GM19452 (cell line): ENCODE data around the gene TMEM233.

ENCODE experiments used
- ATAC-seq: cut with Tn5 transposase; IDR thresholded peaks from one replicate; pipeline ENCODE4 v1.9.1; 2021; ENCODE audit not compliant: unreplicated experiment

TMEM233 gene

DNA sequence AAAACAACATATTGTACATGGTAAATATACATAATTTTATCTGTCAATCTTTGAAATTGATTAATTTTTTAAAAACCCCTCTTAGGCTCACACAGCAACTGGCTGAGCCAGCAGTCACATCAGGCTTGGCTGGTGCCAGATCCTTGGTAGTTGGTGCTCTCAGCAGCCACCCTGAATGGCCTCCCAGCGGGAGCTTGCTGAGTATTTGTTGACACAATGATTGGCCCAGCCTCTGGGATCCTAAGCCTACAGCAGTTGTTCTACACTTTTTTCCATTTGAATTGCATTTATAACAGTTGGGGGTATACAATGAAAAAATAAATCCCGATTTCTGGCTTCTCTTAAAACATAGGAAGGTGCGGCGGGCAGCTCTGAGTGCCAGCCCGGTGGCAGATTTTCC, 85.5 kb downstream of the TMEM233 start:
- ATAC-seq: no peak

DNA sequence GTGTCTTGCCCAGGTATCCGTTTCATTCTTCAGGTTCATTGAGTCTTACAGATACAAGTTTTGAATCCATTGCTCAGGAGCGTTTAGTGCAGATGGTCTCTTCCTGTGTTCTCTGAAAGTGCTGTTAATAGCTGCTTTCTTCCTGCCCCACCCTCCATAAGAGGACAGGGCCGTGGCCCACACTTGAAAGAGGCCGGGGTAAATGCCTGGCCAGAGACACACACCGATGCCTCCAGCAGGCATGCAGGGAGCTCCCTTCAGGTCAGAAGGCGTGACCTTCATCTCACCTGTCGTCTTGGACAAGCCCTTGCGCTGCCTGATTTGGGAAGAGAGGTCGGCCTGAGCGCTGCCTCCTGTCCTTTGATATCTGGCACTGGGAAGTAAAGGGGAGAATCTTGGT, 85.9 kb downstream of the TMEM233 start:
- ATAC-seq: no peak

DNA sequence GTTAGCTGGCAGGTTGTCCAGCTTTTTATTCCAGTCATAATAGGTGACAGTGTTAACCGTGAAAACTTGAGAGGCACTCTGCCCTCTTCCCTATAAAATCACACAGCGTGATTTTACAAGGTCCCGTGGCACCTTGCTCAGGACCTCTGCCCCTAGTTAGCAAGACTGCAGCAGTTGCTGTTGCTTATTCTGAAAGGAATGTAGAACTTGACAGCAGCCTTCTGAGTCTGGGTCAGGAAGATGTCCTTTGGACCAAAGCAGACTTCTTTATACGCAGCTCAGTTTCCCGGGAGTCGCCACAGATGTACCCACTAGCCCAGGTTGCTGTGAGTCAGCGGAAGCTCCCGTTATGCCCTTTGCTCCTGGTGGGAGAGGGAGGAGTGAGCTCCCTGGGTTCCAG, 87.5 kb downstream of the TMEM233 start:
- ATAC-seq: no peak

DNA sequence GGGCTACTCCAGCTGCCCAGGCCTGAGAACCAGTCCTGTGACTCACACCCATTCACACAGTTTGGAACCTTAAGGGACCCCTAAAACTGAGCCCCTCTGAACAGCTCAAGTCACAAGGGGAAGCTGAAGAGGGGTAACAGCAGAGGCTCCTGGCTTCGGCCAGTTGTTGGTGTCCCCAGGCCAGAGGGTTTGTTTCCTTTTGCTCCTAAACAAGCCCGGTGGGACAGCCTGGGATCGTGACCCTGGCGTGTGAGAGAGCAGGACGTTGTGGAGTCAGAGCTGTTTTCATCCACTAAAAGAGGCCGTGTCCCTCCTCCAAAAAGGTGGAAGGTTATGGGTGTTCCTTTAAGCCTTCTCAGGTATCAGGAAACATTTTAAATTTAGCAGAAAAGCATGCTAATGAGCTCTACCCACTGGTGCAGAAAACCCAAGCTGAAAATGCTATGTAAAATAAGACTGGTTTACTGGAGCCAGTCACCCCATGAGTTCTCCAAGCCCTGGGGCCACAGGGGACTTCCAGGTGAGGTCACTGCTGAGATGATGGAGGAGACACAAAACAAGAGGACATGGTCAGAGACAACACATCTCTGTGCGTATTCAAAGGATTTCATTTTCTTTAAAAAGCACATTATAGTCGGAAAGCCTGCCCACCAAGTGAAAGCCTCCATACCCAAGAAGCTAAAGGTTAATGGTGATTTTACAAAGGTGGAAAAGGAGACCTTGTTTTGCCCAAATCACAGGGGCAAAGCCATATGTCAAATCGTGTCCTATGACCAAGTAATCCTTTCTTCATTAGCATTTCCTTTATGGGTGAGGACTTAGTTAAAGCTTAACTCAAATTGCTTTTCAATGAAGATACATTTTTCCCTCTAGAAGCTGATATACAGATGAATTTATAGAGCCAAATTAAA, 88.4 kb downstream of the TMEM233 start:
- ATAC-seq: peak; percentile 55

DNA sequence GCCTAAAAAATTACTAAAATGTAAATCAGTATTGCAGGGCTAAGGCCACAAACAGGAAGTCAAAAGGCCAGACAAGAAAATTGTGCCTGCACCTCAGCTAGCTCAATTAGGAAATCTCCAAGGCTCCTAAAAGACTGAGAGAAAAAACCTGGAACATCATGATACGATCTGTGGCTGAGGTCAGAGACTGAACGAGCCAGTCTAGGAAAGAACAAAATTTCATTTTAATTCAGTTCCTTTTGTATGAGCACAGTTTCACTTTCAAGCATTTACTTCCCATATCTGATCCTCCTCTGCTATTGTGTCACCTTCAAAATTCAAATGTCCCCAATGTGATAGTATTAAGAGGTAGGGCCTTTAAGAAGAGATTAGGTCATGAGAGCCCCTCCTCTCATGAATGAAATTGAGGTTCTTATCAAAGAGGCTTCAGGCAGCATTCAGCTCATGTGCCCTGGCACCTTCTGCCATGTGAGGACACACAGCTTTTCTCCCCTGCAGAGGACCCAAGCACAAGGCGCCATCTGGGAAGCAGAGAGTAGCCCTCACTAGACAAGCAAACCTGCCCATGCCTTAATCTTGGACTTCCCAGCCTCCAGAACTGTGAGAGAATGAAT, 89.2 kb downstream of the TMEM233 start:
- peak; percentile 39 for ATAC-seq

DNA sequence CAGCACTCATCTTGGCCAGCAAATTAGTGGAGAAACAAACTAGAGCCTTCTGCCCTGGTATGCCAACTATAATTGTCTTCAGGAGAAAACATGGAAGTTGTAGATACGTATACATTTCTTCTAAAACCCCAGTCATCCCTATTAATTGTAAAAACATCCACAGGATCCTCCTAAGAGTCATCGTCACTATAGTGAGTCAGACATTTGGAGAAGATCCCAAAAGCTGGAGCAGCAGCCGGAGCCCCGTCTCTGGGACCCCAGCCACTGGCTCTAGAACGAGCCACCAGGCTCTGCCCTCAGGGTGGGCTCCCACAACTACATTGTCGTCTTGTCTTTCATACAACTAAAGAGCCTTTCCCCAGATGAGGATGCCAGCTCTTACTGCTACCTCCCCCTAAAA, 89.8 kb downstream of the TMEM233 start:
- no peak for ATAC-seq

DNA sequence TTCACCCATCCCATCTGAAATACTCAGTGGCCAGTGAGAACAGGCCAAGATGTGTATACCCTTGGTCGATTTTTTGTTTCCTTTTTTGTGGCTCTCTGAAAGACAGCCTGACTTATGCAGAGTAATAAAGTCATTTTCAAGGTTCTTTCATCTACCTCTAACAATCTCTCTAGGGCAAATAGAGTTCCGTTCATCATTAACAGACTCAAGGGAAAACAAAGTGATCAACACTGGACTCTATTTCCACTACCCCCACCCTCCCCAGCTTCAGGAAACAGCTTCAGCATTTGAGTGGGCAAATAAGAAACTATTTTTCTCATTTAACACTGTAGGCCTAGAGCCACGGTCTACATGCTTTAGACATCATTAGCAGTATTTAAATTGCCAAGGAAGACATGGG, 90.2 kb downstream of the TMEM233 start:
- no peak for ATAC-seq

DNA sequence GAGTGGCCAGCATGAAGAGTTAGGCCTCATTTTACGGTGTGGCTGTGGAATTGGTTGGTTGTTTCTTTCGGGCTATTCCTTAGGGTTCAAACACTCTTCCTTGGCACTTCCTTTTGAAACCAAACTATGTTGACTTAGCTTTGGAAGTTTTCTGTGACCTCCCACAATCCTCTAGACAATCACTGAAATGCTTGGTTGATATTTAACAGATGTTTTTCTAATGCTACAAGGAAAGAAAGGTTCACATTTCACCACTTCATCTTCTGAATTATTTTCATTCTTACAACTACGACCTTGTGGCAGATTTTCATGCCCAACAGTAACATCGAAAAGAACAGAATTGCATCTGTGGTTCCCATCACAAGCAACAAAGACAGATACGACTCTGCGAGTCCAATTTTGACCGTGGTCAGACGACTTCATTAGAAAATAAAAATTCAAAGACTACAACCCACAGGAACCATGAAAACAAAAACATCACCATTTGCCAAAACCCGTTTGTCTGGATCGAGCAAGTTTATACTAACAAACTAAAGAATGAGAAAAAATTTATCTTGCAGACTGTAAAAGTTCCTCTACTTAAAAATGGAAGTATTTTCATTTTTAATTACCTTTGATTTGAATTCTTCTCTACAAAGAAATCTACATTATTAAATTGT, 91.3 kb downstream of the TMEM233 start:
- no peak for ATAC-seq

DNA sequence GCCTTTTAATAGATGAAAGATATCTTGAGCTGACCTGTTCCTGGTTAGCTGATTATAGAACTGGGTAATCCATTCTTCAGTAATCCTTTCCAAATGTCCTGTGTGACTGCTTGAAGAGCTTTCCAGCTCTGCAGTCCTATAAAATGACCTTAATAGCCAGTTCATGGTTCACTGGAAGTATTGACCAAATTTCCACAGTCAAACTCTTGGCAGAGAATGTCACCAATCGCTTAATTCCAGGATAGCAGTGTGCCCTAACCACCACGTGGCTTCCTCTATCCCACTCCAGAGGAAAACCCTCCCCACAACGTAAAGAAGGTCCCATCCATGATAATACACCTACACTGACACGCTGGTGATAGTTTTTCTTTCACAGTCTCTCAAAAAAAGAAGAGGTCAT, 91.8 kb downstream of the TMEM233 start:
- no peak for ATAC-seq

DNA sequence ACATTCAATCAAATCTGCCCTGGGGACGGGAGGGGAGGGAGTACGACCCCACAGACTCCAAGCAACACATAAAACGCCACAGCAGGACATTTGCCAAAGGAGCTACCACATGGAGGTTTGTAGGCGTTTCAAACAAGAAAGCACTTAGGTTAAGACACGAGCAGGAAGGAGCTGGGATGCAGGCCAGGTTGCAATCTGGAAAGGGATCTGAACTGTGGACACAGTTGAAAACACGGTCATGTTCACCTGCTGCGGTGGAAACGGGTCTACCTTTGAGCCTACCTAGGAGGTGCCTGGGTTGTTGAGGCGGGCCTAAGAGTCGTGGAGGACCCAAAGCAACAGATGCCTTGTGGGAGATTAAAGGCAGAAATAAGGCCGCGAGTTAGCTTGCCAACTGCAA, 92.8 kb downstream of the TMEM233 start:
- ATAC-seq: no peak

DNA sequence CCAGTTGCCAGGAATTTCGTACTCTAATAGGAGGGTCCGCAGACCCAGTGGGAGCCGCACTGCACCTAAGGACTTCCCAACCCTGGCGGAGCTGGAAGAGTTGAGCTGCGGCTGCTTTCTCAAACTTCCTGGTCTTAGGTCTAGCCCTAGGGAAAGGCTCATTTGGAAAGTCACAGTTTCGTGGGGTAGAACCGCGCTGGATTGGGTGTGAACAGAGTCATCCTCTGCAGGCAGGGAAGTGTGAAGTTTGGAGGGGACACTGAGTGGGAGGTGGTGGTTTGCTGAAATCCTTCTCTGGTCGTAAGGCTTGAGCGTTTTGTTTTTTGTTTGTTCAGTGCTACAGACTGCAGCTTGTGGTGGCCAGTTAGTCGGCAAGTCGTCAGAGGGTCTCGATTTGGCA, 93.2 kb downstream of the TMEM233 start:
- no peak for ATAC-seq

DNA sequence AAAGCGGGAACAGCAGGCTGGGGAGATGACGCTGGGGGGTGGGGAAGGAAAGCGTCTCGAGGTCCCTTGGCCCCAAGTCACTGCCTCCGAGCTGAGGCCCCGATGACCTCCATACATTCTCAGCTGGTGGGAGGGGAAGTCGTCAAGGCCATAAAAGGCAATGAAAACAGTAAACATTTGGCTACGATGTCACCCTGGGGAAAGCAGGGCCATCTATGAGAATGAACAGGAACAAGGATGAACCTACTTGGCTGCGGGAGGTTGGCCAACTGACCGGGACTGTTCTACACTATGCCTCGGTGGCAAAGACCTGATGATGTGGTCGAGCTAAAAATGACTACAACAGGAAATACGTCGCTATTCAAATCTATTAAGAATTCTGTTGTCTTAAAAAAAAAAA, 93.8 kb downstream of the TMEM233 start:
- no peak for ATAC-seq

DNA sequence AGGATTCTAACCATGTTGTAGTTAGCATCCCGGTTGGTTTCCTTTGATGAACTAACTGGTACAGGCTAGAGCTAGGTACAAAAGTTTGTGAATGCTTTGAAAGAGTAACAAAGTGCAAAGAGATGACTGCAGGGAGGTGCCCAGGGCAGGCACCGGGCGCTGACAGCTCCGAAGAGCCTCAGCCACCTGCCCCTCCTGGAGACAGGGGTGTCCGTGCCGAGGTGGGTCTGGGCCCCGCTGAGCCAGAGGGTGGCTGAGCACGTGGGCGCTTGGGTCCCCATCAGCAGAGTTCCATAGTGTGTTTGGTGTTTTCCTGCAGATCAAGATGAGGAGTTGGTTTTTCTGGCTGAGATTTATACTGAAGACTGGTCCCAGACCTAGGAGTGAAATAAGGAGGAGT, 94.3 kb downstream of the TMEM233 start:
- ATAC-seq: no peak

DNA sequence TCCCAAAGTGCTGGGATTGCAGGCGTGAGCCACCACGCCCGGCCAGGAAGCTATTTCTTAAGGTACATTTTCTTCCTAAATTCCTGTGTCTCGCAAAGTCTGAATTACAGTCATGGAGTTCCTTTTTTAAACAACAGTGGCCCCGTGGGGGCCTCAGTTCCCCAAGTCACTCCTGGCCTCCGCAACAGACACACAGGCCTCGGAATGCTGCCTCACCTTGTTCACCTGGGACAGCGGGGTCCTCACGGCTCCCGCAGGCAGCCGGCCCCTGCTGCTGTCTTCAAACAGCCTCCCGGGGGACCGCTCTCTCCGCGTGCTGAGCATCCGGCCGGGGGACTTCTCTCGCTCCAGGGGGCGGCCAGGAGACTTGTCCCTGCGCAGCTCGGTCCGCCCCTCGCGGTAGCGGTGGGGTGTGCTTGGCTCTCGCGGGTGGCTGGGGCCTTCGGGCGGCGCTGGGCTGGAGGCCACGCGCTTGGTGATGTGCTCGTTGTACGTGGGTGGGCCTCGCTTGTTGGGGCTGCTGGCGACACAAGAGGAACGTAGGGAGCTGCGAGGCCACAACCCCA, 96.4 kb downstream of the TMEM233 start:
- ATAC-seq: no peak

DNA sequence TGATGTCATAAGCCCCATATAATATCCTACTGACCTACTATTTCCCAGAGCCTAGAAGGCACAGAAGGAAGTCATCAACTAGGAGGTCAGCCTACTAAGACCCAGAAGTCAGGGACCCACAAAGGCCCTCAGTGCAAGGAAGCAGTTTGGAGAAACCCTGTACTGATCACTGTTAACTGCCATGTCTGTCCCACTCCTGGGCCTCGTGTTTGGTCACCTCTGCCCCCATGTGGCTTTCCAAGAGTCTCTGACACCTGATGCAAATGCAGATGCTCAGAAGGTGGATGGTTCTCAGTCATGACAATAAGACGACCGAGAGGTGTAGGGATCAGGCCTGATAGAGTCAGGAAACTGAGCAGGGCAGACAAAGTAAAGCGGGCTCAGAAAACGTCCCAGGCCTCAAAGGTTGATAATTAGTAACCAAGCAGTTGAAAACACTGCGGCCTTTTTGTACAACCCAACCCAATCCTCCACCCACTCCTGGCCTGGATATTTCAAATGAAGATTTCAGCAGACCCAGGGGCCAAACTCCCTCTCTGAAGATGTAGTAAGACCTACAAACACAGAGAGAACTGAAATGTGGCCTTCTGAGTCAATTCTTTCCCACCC, 97.7 kb downstream of the TMEM233 start:
- no peak for ATAC-seq

DNA sequence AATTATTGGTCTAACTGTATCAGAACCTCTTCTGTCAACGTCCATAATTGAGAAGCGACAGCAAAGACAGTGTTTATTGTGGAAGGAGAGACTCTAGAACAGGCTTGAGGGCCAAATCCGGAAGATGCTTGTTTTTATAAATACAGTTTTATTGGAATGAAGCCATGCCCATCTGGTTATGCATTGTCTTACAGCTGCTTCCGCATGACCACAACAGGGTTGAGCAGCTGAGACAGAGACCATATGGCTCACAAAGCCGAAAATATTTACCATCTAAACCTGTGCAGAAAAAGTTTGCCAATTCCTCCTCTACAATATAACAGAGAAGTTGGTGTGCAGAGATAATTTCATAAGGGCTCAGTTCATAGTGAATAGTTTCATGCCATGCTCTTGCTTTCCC, 98.8 kb downstream of the TMEM233 start:
- no peak for ATAC-seq
